HG03521 (cell line): ENCODE results near the gene PSMD8.

Experiments
- ATAC-seq: cut with Tn5 transposase; IDR thresholded peaks from one replicate; pipeline ENCODE4 v1.9.1; 2021; ENCODE audit warnings: mild to moderate bottlenecking, moderate library complexity; ENCODE audit not compliant: unreplicated experiment

PSMD8 gene

GRCh38 chr19:38386971-38387549 lies 12.7 kb downstream of the PSMD8 start:
- no peak for ATAC-seq

GRCh38 chr19:38387550-38388348 lies 13.4 kb downstream of the PSMD8 start, which contains the start of gene GGN:
GGN (minus strand) TSS chr19:38388034; CDS start chr19:38387261, 773 bp downstream.
- ATAC-seq = no peak

- ATAC-seq = no peak
These were observed 14.2 kb downstream of the PSMD8 start, which contains the start of gene SPRED3 for GRCh38 chr19:38388349-38389100. SPRED3 (plus strand) TSS chr19:38388697; CDS start chr19:38390303, 1,606 bp downstream.

- ATAC-seq = no peak
These were observed 14.9 kb downstream of the PSMD8 start for GRCh38 chr19:38389101-38389925.

- ATAC-seq = no peak
These were observed 15.9 kb downstream of the PSMD8 start for GRCh38 chr19:38389957-38390924.

GRCh38 chr19:38391911-38392464 lies 17.6 kb downstream of the PSMD8 start:
- ATAC-seq = no peak

GRCh38 chr19:38392707-38393308 lies 18.4 kb downstream of the PSMD8 start:
- no peak for ATAC-seq

GRCh38 chr19:38394488-38394887 lies 20.1 kb downstream of the PSMD8 start:
- ATAC-seq = no peak

GRCh38 chr19:38395381-38396114 lies 21.2 kb downstream of the PSMD8 start:
- ATAC-seq = no peak

GRCh38 chr19:38399081-38399480 lies 24.7 kb downstream of the PSMD8 start:
- no peak for ATAC-seq

- no peak for ATAC-seq
These were observed 25.2 kb downstream of the PSMD8 start for GRCh38 chr19:38399537-38399936.

GRCh38 chr19:38400361-38400760 lies 26.0 kb downstream of the PSMD8 start:
- no peak for ATAC-seq

GRCh38 chr19:38401148-38401547 lies 26.8 kb downstream of the PSMD8 start:
- ATAC-seq = no peak

GRCh38 chr19:38402623-38402966 lies 28.2 kb downstream of the PSMD8 start:
- ATAC-seq = peak; percentile 1

- peak; percentile 93 for ATAC-seq
These were observed 28.8 kb downstream of the PSMD8 start, which contains the start of gene FAM98C for GRCh38 chr19:38402967-38403674. FAM98C (plus strand) TSS chr19:38403093; CDS start chr19:38403154, 61 bp downstream.

GRCh38 chr19:38404858-38405257 lies 30.5 kb downstream of the PSMD8 start:
- ATAC-seq = no peak

- ATAC-seq = no peak
These were observed 30.9 kb downstream of the PSMD8 start for GRCh38 chr19:38405276-38405675.
